HEK293 (cell line): Measurements from ENCODE around the gene FGA.

Experiments used
- CTCF ChIA-PET: fragments of 350-600 bp; formaldehyde crosslinking; extraction: SDS; loops from one replicate; lab custom pipeline; 2021; ENCODE audit warnings: antibody characterized with exemption; lab: Yijun Ruan, JAX
- POLR2A ChIA-PET: fragments of 300-600 bp; formaldehyde crosslinking; extraction: SDS; loops from one replicate; lab custom pipeline; 2020; ENCODE audit warnings: antibody characterized with exemption, inconsistent platforms; lab: Yijun Ruan, JAX
- H3K27ac ChIP-seq: fragments of 200-500 bp; sonication (Bioruptor generic); 2 replicates; pipeline ENCODE4 v1.5.1; 2014; ENCODE audit warnings: low read depth, low read length, control low read depth, inconsistent platforms; ENCODE audit errors: extremely low read depth
- H3K36me3 ChIP-seq, 2 experiments: fragments of 200-500 bp in 1 of 2; sonication (Bioruptor generic) in 1 of 2; 1 replicate in 1 of 2; 2 replicates in 1 of 2; pipeline ENCODE4 v1.5.1; 2014 to 2017; ENCODE audit warnings: inconsistent platforms in 2 of 2, low read length in 2 of 2; ENCODE audit not compliant: control insufficient read depth in 2 of 2, insufficient read depth in 1 of 2
- H3K4me1 ChIP-seq: fragments of 200-500 bp; sonication (Bioruptor generic); 2 replicates; pipeline ENCODE4 v1.5.1; 2014; ENCODE audit warnings: mild to moderate bottlenecking, low read length, inconsistent platforms; ENCODE audit not compliant: control insufficient read depth, insufficient read depth
- H3K4me3 ChIP-seq: 2 replicates; pipeline ENCODE4 v1.5.1; 2011; ENCODE audit warnings: low read depth, mild to moderate bottlenecking, control low read depth, low read length, moderate library complexity
- H3K9me3 ChIP-seq: fragments of 200-500 bp; sonication (Bioruptor generic); 2 replicates; pipeline ENCODE4 v1.5.1; 2014; ENCODE audit warnings: low read depth, low read length, inconsistent platforms; ENCODE audit not compliant: control insufficient read depth, insufficient read depth
- BCL11A ChIP-seq: fragments of 450-650 bp; formaldehyde crosslinking; IDR thresholded peaks from 2 replicates; pipeline ENCODE4 v1.5.1; 2016; ENCODE audit warnings: low read depth, missing biosample characterization, missing genetic modification characterization
- KLF17 ChIP-seq: fragments of 450-650 bp; formaldehyde crosslinking; IDR thresholded peaks from 2 replicates; pipeline ENCODE4 v1.5.1; 2016; ENCODE audit warnings: missing biosample characterization, missing genetic modification characterization
- OSR2 ChIP-seq: fragments of 450-650 bp; formaldehyde crosslinking; IDR thresholded peaks from 2 replicates; pipeline ENCODE4 v1.5.1; 2016; ENCODE audit warnings: missing biosample characterization, missing genetic modification characterization
- SCRT1 ChIP-seq: fragments of 450-650 bp; formaldehyde crosslinking; IDR thresholded peaks from 2 replicates; pipeline ENCODE4 v1.5.1; 2016; ENCODE audit warnings: missing biosample characterization, missing genetic modification characterization, borderline replicate concordance
- ZNF18 ChIP-seq: fragments of 450-650 bp; formaldehyde crosslinking; IDR thresholded peaks from 2 replicates; pipeline ENCODE4 v1.5.1; 2016; ENCODE audit warnings: missing biosample characterization, missing genetic modification characterization
- ZNF211 ChIP-seq: fragments of 450-650 bp; formaldehyde crosslinking; IDR thresholded peaks from 2 replicates; pipeline ENCODE4 v1.5.1; 2016; ENCODE audit warnings: low read depth, missing biosample characterization, missing genetic modification characterization
- ZNF23 ChIP-seq: fragments of 450-650 bp; formaldehyde crosslinking; IDR thresholded peaks from 2 replicates; pipeline ENCODE4 v1.5.1; 2016; ENCODE audit warnings: missing biosample characterization, missing genetic modification characterization, borderline replicate concordance
- ZNF266 ChIP-seq: fragments of 450-650 bp; formaldehyde crosslinking; IDR thresholded peaks from 2 replicates; pipeline ENCODE4 v1.5.1; 2016; ENCODE audit warnings: missing biosample characterization, missing genetic modification characterization, low read depth
- ZNF311 ChIP-seq: fragments of 450-650 bp; formaldehyde crosslinking; IDR thresholded peaks from 2 replicates; pipeline ENCODE4 v1.5.1; 2017; ENCODE audit warnings: missing biosample characterization, missing genetic modification characterization, borderline replicate concordance
- ZNF335 ChIP-seq: fragments of 450-650 bp; formaldehyde crosslinking; conservative IDR thresholded peaks from 2 replicates; pipeline ENCODE4 v1.5.1; 2016; ENCODE audit warnings: missing biosample characterization, missing genetic modification characterization
- ZNF354C ChIP-seq: fragments of 450-650 bp; formaldehyde crosslinking; IDR thresholded peaks from 2 replicates; pipeline ENCODE4 v1.5.1; 2016; ENCODE audit warnings: missing biosample characterization, missing genetic modification characterization, low read depth, borderline replicate concordance
- ZNF426 ChIP-seq: fragments of 450-650 bp; formaldehyde crosslinking; IDR thresholded peaks from 2 replicates; pipeline ENCODE4 v1.5.1; 2017; ENCODE audit warnings: missing biosample characterization, missing genetic modification characterization, mild to moderate bottlenecking, inconsistent platforms, moderate library complexity
- ZNF433 ChIP-seq: fragments of 450-650 bp; formaldehyde crosslinking; IDR thresholded peaks from 2 replicates; pipeline ENCODE4 v1.5.1; 2016; ENCODE audit warnings: missing biosample characterization, missing genetic modification characterization, low read depth
- ZNF449 ChIP-seq: fragments of 450-650 bp; formaldehyde crosslinking; IDR thresholded peaks from 2 replicates; pipeline ENCODE4 v1.5.1; 2017; ENCODE audit warnings: missing biosample characterization, mild to moderate bottlenecking, missing genetic modification characterization, moderate library complexity
- ZNF501 ChIP-seq: fragments of 450-650 bp; formaldehyde crosslinking; IDR thresholded peaks from 2 replicates; pipeline ENCODE4 v1.5.1; 2016; ENCODE audit warnings: missing biosample characterization, missing genetic modification characterization
- ZNF530 ChIP-seq: fragments of 450-650 bp; formaldehyde crosslinking; IDR thresholded peaks from 2 replicates; pipeline ENCODE4 v1.5.1; 2016; ENCODE audit warnings: low read depth, missing biosample characterization, missing genetic modification characterization
- ZNF596 ChIP-seq: fragments of 450-650 bp; IDR thresholded peaks from 2 replicates; pipeline ENCODE4 v1.5.0; 2018; ENCODE audit warnings: missing biosample characterization, mild to moderate bottlenecking, missing genetic modification characterization, moderate library complexity
- ZNF639 ChIP-seq: fragments of 450-650 bp; formaldehyde crosslinking; IDR thresholded peaks from 2 replicates; pipeline ENCODE4 v1.5.1; 2016; ENCODE audit warnings: missing biosample characterization, missing genetic modification characterization
- ZNF654 ChIP-seq: fragments of 450-650 bp; formaldehyde crosslinking; IDR thresholded peaks from 2 replicates; pipeline ENCODE4 v1.5.1; 2016; ENCODE audit warnings: low read depth, missing biosample characterization, missing genetic modification characterization
- ZNF664 ChIP-seq: fragments of 450-650 bp; formaldehyde crosslinking; IDR thresholded peaks from 2 replicates; pipeline ENCODE4 v1.5.1; 2016; ENCODE audit warnings: missing biosample characterization, missing genetic modification characterization
- ZNF701 ChIP-seq: fragments of 450-650 bp; formaldehyde crosslinking; IDR thresholded peaks from 2 replicates; pipeline ENCODE4 v1.5.1; 2016; ENCODE audit warnings: missing biosample characterization, missing genetic modification characterization
- TF ChIP-seq, protein P1 (sequence below): fragments of 450-650 bp; formaldehyde crosslinking; IDR thresholded peaks from 2 replicates; pipeline ENCODE4 v1.5.1; 2016; ENCODE audit warnings: missing biosample characterization, missing genetic modification characterization

FGA gene

DNA sequence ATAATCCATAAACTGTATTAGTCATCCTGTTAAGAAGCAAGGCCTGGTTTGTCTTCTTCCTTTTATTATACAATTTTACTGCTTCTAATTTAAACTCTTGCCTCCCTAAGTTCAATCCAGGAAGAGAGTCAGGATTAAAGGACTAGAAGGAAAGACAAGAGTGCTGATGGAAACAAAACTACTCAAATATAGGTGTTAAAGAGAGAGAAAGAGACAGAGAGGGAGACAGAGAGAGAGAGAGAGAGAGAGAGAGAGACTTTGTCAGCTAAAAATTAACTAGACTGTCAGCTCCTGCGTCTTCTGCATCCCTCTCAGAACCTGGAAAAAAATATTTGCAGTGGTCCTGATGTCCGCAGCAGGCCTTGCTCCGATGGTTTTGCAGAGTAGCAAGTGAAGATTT is 35.4 kb upstream of the FGA start:
- 0 out of 2 replicates have a peak, but pooled peaks have one; percentile 19 for TF ChIP-seq ZNF596
- no peak for TF ChIP-seq ZNF23 (tag by site-specific recombination)
- TF ChIP-seq, all 188 proteins: peak for 1
- CTCF ChIA-PET, result interaction anchor here (0.5 to 20.9 kb wide), 7 partner anchors 9 to 151 kb away, joined by 3 to 429 read pairs (median 3); partner anchors contain the start of genes FGB and PLRG1
- Histone ChIP-seq H3K27ac (no peak overlapping the region), H3K4me3 (no peak overlapping the region), H3K9me3 (no peaks in the 10 kb centered on the region), H3K36me3 (no peaks in the 10 kb centered on the region), H3K4me1 (no peaks in the 10 kb centered on the region)
- POLR2A ChIA-PET, result no interaction called here

DNA sequence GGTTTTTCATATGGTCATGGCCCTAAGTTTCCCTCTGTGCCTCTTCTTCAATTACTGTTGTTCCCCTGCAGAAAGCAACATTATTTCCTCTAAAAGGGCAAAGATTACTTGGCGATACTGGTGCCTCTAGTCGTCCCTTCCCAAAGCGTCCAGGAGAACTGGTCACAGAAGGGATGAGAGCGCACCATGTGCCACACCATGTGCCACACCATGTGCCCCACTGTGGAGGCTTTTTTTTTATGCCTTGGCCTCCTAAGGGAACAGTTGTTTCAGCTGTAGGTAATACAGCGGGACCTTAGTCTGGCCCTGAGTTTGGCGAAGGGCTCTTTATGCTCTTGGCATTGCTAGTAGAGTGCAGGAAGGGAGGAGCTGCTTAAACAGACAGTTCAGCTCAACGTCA is 33.5 kb upstream of the FGA start:
- POLR2A ChIA-PET, result interaction anchor here (0.6 kb wide), 1 partner anchor 74 kb away, joined by 3 read pairs; the partner anchor contains the start of gene PLRG1
- H3K4me3 ChIP-seq, result no peak overlapping the region
- no peaks in the 10 kb centered on the region for H3K36me3 ChIP-seq
- TF ChIP-seq SCRT1 (tag by site-specific recombination), result no peak
- no peak for TF ChIP-seq KLF17 (tag by site-specific recombination)
- TF ChIP-seq ZNF426 (tag by site-specific recombination), result no peak
- TF ChIP-seq ZNF530 (tag by site-specific recombination), result no peak
- TF ChIP-seq ZNF664 (tag by site-specific recombination), result no peak
- TF ChIP-seq ZNF23 (tag by site-specific recombination), result no peak
- TF ChIP-seq ZNF701 (tag by site-specific recombination), result no peak
- TF ChIP-seq ZNF654 (tag by site-specific recombination), result no peak
- TF ChIP-seq, protein P1, sequence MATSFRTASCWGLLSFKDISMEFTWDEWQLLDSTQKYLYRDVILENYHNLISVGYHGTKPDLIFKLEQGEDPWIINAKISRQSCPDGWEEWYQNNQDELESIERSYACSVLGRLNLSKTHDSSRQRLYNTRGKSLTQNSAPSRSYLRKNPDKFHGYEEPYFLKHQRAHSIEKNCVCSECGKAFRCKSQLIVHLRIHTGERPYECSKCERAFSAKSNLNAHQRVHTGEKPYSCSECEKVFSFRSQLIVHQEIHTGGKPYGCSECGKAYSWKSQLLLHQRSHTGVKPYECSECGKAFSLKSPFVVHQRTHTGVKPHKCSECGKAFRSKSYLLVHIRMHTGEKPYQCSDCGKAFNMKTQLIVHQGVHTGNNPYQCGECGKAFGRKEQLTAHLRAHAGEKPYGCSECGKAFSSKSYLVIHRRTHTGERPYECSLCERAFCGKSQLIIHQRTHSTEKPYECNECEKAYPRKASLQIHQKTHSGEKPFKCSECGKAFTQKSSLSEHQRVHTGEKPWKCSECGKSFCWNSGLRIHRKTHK (tag by site-specific recombination), result no peak
- no peak for TF ChIP-seq ZNF311 (tag by site-specific recombination)
- TF ChIP-seq OSR2 (tag by site-specific recombination), result no peak
- TF ChIP-seq ZNF335, result no peak
- TF ChIP-seq BCL11A (tag by site-specific recombination), result no peak
- CTCF ChIA-PET, result interaction anchor here (0.5 to 20.9 kb wide), 12 partner anchors 12 to 874 kb away, joined by 3 to 429 read pairs (median 3); partner anchors contain the start of genes FGB, FGG and PLRG1
- no peaks in the 10 kb centered on the region for H3K4me1 ChIP-seq
- no peak overlapping the region for H3K27ac ChIP-seq
- H3K9me3 ChIP-seq, result no peaks in the 10 kb centered on the region

DNA sequence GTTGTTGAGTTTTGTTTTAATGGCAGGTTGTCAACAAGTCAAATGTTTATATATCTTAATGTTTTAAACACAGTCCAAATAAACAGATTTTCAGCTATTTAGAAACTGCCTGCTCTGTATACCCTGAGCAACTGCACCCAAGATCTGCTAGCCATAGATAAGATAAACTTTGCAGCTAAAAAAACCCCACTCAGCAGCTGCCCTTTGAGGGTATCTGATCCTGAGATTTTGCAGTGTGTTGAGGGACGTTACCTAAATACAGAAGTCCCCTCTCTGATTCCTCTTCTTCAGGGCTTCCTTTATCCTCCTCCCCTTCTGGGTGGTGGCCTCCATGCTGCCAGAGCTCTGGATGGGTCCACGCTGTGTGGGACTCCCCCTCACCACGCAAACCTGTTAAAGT is 32.9 kb upstream of the FGA start:
- Histone ChIP-seq H3K4me1 (no peaks in the 10 kb centered on the region), H3K4me3 (no peak overlapping the region), H3K9me3 (no peaks in the 10 kb centered on the region), H3K27ac (no peak overlapping the region), H3K36me3 (no peaks in the 10 kb centered on the region)
- ChIA-PET POLR2A (interaction anchor here (0.6 kb wide), 1 partner anchor 73 kb away, joined by 3 read pairs; the partner anchor contains the start of gene PLRG1), CTCF (interaction anchor here (0.5 to 20.9 kb wide), 12 partner anchors 11 to 873 kb away, joined by 3 to 429 read pairs (median 4); partner anchors contain the start of genes FGB, FGG and PLRG1)
- TF ChIP-seq ZNF501 (tag by site-specific recombination) (no peak), ZNF211 (no peak), ZNF354C (tag by site-specific recombination) (no peak), ZNF266 (no peak), ZNF449 (no peak), ZNF639 (tag by site-specific recombination) (no peak), ZNF18 (tag by site-specific recombination) (no peak), ZNF433 (tag by site-specific recombination) (no peak)
